A673 (cell line): ENCODE data around the gene GRIK5.

ENCODE experiments used
- CTCF ChIP-seq: fragments of 300-800, 200-600 bp; sonication (generic); conservative IDR thresholded peaks from 2 replicates; pipeline ENCODE4 v1.5.1; 2017; ENCODE audit warnings: low read depth, mild to moderate bottlenecking, antibody characterized with exemption, low read length, moderate library complexity, mixed read lengths
- EZH2 ChIP-seq: fragments of 200-600 bp; sonication (generic); IDR thresholded peaks from 2 replicates; pipeline ENCODE4 v1.6.1; 2017; ENCODE audit warnings: borderline replicate concordance, low read depth, mild to moderate bottlenecking, mixed read lengths, antibody characterized with exemption, low read length; ENCODE audit not compliant: poor library complexity, severe bottlenecking

- no peak for TF ChIP-seq CTCF
- TF ChIP-seq EZH2: no peak
Measured at GRCh38 chr19:42071247-42071646, 1.2 kb upstream of the GRIK5 start.
